ENCODE measurements around the gene XPNPEP2.

XPNPEP2 gene

GRCh38 chrX:129728061-129728460 lies 10.7 kb upstream of the XPNPEP2 start:
- Mint-ChIP-seq H3K9me3 (no peaks in the 10 kb centered on the region), H3K27me3 (ENCODE audit: low read depth, poor library complexity) (peaks cover 8% of the 10 kb centered on the region), H3K36me3 (ENCODE audit: low read depth) (no peaks in the 10 kb centered on the region), H3K4me3 (no peak overlapping the region), H3K4me1 (no peaks in the 10 kb centered on the region), H3K27ac (no peak overlapping the region)
- no peak for DNase-seq
- no peak for TF ChIP-seq CTCF (IDR thresholded peaks at IDR 0.05)

GRCh38 chrX:129731228-129731627 lies 7.6 kb upstream of the XPNPEP2 start:
- Mint-ChIP-seq H3K27ac (no peak overlapping the region), H3K9me3 (peaks cover 13% of the 10 kb centered on the region), H3K4me3 (no peak overlapping the region), H3K36me3 (ENCODE audit: low read depth) (no peaks in the 10 kb centered on the region), H3K27me3 (ENCODE audit: low read depth, poor library complexity) (peaks cover 10% of the 10 kb centered on the region), H3K4me1 (no peaks in the 10 kb centered on the region)
- no peak for DNase-seq
- no peak for TF ChIP-seq CTCF (IDR thresholded peaks at IDR 0.05)

- Mint-ChIP-seq H3K4me1 (peaks cover 3% of the 10 kb centered on the region), H3K27ac (no peak overlapping the region), H3K4me3 (no peak overlapping the region)
Measured at GRCh38 chrX:129732857-129733256, 5.9 kb upstream of the XPNPEP2 start.

GRCh38 chrX:129733335-129733734 lies 5.4 kb upstream of the XPNPEP2 start:
- Mint-ChIP-seq H3K9me3 (peaks cover 13% of the 10 kb centered on the region), H3K4me3 (no peak overlapping the region), H3K27ac (no peak overlapping the region), H3K36me3 (ENCODE audit: low read depth) (no peaks in the 10 kb centered on the region), H3K4me1 (peaks cover 8% of the 10 kb centered on the region), H3K27me3 (ENCODE audit: low read depth, poor library complexity) (peaks cover 7% of the 10 kb centered on the region)
- TF ChIP-seq CTCF (IDR thresholded peaks at IDR 0.05): no peak
- no peak for DNase-seq

More at GRCh38 chrX:129732857-129733256, 5.9 kb upstream of the XPNPEP2 start:
- DNase-seq: no peak
- no peak for TF ChIP-seq CTCF (IDR thresholded peaks at IDR 0.05)
- Mint-ChIP-seq H3K27me3 (ENCODE audit: low read depth, poor library complexity) (peaks cover 7% of the 10 kb centered on the region), H3K36me3 (ENCODE audit: low read depth) (no peaks in the 10 kb centered on the region), H3K9me3 (peaks cover 13% of the 10 kb centered on the region)

GRCh38 chrX:129736491-129736890 lies 2.3 kb upstream of the XPNPEP2 start:
- TF ChIP-seq CTCF (IDR thresholded peaks at IDR 0.05): no peak
- no peaks in the 10 kb centered on the region for H3K36me3 Mint-ChIP-seq (ENCODE audit: low read depth)
- DNase-seq: no peak

GRCh38 chrX:129737916-129738315 lies 863 bp upstream of the XPNPEP2 start:
- Mint-ChIP-seq H3K4me1 (peaks cover 33% of the 10 kb centered on the region), H3K36me3 (ENCODE audit: low read depth) (no peaks in the 10 kb centered on the region), H3K27me3 (ENCODE audit: low read depth, poor library complexity) (peaks cover 10% of the 10 kb centered on the region), H3K27ac (no peak overlapping the region), H3K9me3 (peaks cover 22% of the 10 kb centered on the region), H3K4me3 (no peak overlapping the region)
- DNase-seq: no peak
- no peak for TF ChIP-seq CTCF (IDR thresholded peaks at IDR 0.05)

More at GRCh38 chrX:129736491-129736890, 2.3 kb upstream of the XPNPEP2 start:
- Mint-ChIP-seq H3K27ac (no peak overlapping the region), H3K9me3 (peaks cover 22% of the 10 kb centered on the region), H3K4me1 (peaks cover 24% of the 10 kb centered on the region), H3K27me3 (ENCODE audit: low read depth, poor library complexity) (peaks cover 10% of the 10 kb centered on the region), H3K4me3 (no peak overlapping the region)

All from nephron progenitor cell (in vitro differentiated cells).